Measurements from ENCODE around the gene AEBP1.

AEBP1 gene

GRCh38 chr7:44143646-44144250 is 39.6 kb downstream of the AEBP1 start:
- no peak for DNase-seq (ENCODE audit: low read depth)

- DNase-seq (ENCODE audit: low read depth), result no peak
Measured at GRCh38 chr7:44144426-44144967, 40.4 kb downstream of the AEBP1 start.

- no peak for DNase-seq (ENCODE audit: low read depth)
Measured at GRCh38 chr7:44144968-44145478, 40.9 kb downstream of the AEBP1 start.

- DNase-seq (ENCODE audit: low read depth), result no peak
Measured at GRCh38 chr7:44145479-44145968, 41.4 kb downstream of the AEBP1 start.

- DNase-seq (ENCODE audit: low read depth), result no peak
Measured at GRCh38 chr7:44145969-44146911, 42.1 kb downstream of the AEBP1 start.

GRCh38 chr7:44147026-44147991 is 43.2 kb downstream of the AEBP1 start:
- DNase-seq (ENCODE audit: low read depth), result no peak

- no peak for DNase-seq (ENCODE audit: low read depth)
Measured at GRCh38 chr7:44148166-44148565, 44.0 kb downstream of the AEBP1 start.

- no peak for DNase-seq (ENCODE audit: low read depth)
Measured at GRCh38 chr7:44148961-44149536, 44.9 kb downstream of the AEBP1 start.

GRCh38 chr7:44149571-44150465 is 45.7 kb downstream of the AEBP1 start:
- DNase-seq (ENCODE audit: low read depth), result no peak

GRCh38 chr7:44150466-44150832 is 46.3 kb downstream of the AEBP1 start:
- no peak for DNase-seq (ENCODE audit: low read depth)

GRCh38 chr7:44150966-44151941 is 47.1 kb downstream of the AEBP1 start:
- DNase-seq (ENCODE audit: low read depth), result no peak

GRCh38 chr7:44151956-44152355 is 47.8 kb downstream of the AEBP1 start:
- DNase-seq (ENCODE audit: low read depth), result no peak

- DNase-seq (ENCODE audit: low read depth), result no peak
Measured at GRCh38 chr7:44152971-44153947, 49.1 kb downstream of the AEBP1 start.

- DNase-seq (ENCODE audit: low read depth), result no peak
Measured at GRCh38 chr7:44153948-44154335, 49.8 kb downstream of the AEBP1 start.

- no peak for DNase-seq (ENCODE audit: low read depth)
Measured at GRCh38 chr7:44154703-44155102, 50.6 kb downstream of the AEBP1 start.

- no peak for DNase-seq (ENCODE audit: low read depth)
Measured at GRCh38 chr7:44155191-44156185, 51.3 kb downstream of the AEBP1 start.
